DND-41 (cell line): ENCODE data around the gene CCNY.

Source experiments
- EZH2 ChIP-seq: IDR thresholded peaks from 3 replicates; pipeline ENCODE4 v1.6.1; 2012; ENCODE audit warnings: borderline replicate concordance, low read depth, mild to moderate bottlenecking, moderate library complexity, low read length, inconsistent platforms; ENCODE audit not compliant: severe bottlenecking
- TF ChIP-seq, protein P1 (sequence below): IDR thresholded peaks from 2 replicates; pipeline ENCODE4 v1.5.1; 2012; ENCODE audit warnings: borderline replicate concordance, low read length, moderate library complexity, mild to moderate bottlenecking; ENCODE audit not compliant: poor library complexity, severe bottlenecking; ENCODE audit errors: extremely low read depth

DNA sequence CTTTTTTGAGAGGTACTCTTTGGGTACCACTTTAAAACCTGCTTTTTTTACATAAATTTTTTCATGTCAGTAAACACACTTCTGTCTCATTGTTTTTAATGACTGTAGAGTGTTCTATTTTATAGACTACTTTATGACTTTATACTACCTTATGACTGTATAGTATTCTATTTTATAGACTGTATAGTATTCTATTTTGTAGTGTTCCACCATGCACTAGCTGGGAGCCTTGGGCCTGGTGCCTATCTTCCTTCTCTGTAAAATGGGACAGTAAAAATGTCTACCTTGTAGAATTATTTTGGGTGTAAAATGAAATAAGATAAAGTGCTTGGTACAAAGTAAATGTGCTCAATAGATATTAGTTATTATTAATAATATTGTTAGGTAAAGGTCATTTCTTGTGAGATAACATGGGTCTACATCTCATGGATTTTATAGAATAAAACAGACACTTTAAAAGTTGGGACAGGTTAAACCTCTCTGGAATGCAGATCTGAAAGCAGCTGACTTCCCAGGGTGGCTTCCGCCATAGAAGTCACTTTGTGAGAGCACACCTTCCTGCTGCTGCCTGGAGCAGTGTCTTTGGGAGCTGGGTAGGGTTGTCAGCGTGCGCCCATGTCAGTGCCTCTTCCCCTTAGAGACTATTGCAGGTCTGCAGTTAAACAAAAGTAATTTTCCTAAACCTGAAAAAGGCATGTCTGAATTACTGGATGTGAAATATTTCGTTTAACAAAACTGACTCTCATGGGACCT lies 31.0 kb downstream of the CCNY start:
- TF ChIP-seq, protein P1, sequence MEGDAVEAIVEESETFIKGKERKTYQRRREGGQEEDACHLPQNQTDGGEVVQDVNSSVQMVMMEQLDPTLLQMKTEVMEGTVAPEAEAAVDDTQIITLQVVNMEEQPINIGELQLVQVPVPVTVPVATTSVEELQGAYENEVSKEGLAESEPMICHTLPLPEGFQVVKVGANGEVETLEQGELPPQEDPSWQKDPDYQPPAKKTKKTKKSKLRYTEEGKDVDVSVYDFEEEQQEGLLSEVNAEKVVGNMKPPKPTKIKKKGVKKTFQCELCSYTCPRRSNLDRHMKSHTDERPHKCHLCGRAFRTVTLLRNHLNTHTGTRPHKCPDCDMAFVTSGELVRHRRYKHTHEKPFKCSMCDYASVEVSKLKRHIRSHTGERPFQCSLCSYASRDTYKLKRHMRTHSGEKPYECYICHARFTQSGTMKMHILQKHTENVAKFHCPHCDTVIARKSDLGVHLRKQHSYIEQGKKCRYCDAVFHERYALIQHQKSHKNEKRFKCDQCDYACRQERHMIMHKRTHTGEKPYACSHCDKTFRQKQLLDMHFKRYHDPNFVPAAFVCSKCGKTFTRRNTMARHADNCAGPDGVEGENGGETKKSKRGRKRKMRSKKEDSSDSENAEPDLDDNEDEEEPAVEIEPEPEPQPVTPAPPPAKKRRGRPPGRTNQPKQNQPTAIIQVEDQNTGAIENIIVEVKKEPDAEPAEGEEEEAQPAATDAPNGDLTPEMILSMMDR, result no peak
- no peak for TF ChIP-seq EZH2
